H1 (cell line): ENCODE results near the gene DPY19L1. TPM values are rescaled to one million over a fixed set of nuclear protein-coding genes. Genes with fewer than 3 reads are reported as not detected.

Experiments
- CTCF ChIA-PET: fragments of 300-600 bp; sonication (Branson Sonifier 250); formaldehyde crosslinking; loops from one replicate; lab custom pipeline; 2021; ENCODE audit not compliant: partially characterized antibody; lab: Charles Lee
- POLR2A ChIA-PET: fragments of 300-600 bp; sonication (Branson Sonifier 250); formaldehyde crosslinking; loops from one replicate; lab custom pipeline; 2021; ENCODE audit warnings: inconsistent platforms; ENCODE audit not compliant: partially characterized antibody; lab: Charles Lee
- DNase-seq, 2 experiments: peaks; one replicate each; pipeline versions ENCODE4 v3.0.0 to v3.0.0-alpha.2; 2010 to 2022; ENCODE audit warnings: low spot score in 2 of 2, low read depth in 1 of 2, mixed read lengths in 1 of 2
- FAIRE-seq: peaks from 2 replicates; lab custom pipeline; 2011; peaks lifted over from hg19 to GRCh38; lab: Jason Lieb, UNC
- H2AFZ ChIP-seq: 2 replicates; pipeline ENCODE4 v1.8.1; 2012; ENCODE audit warnings: low read length, inconsistent platforms
- H2AK5ac ChIP-seq: 2 replicates; pipeline ENCODE4 v1.6.1; 2013; ENCODE audit warnings: low read depth, low read length
- H2BK120ac ChIP-seq: replicated peaks from 2 replicates; pipeline ENCODE3; 2013; ENCODE audit warnings: low read depth, low read length, inconsistent platforms
- H2BK12ac ChIP-seq: 2 replicates; pipeline ENCODE4 v1.6.1; 2013; ENCODE audit warnings: low read depth, low read length
- H2BK15ac ChIP-seq: 2 replicates; pipeline ENCODE4 v1.6.1; 2013; ENCODE audit warnings: low read length
- H2BK20ac ChIP-seq: 2 replicates; pipeline ENCODE4 v1.6.1; 2013; ENCODE audit warnings: low read length
- H2BK5ac ChIP-seq: 2 replicates; pipeline ENCODE4 v1.6.1; 2013; ENCODE audit warnings: low read depth, low read length
- H3K14ac ChIP-seq: 2 replicates; pipeline ENCODE4 v1.6.1; 2013; ENCODE audit warnings: inconsistent platforms; ENCODE audit not compliant: insufficient read length
- H3K18ac ChIP-seq: 2 replicates; pipeline ENCODE4 v1.6.1; 2013; ENCODE audit warnings: low read length; ENCODE audit errors: extremely low read depth
- H3K23ac ChIP-seq: 2 replicates; pipeline ENCODE4 v1.6.1; 2013; ENCODE audit warnings: inconsistent platforms; ENCODE audit not compliant: insufficient read length
- H3K23me2 ChIP-seq: 2 replicates; pipeline ENCODE4 v1.6.1; 2013; ENCODE audit warnings: low read depth, low read length
- H3K27ac ChIP-seq: 2 replicates; pipeline ENCODE4 v1.6.1; 2011; ENCODE audit warnings: low read depth, low read length, inconsistent platforms
- H3K27me3 ChIP-seq, 4 experiments: replicated peaks in 1 of 4; 1 replicate in 1 of 4; 2 replicates in 3 of 4; pipeline versions ENCODE4 v1.6.1 to v1.8.1; 2011 to 2013; ENCODE audit warnings: low read length in 3 of 4, mild to moderate bottlenecking in 3 of 4, inconsistent platforms in 2 of 4, mixed read lengths in 2 of 4, moderate library complexity in 1 of 4; ENCODE audit not compliant: control insufficient read depth in 3 of 4, insufficient read depth in 3 of 4; ENCODE audit errors: extremely low read depth in 1 of 4
- H3K36me3 ChIP-seq, 4 experiments: 2 replicates each; pipeline versions ENCODE4 v1.6.1 to v1.8.1; 2011 to 2013; ENCODE audit warnings: mild to moderate bottlenecking in 4 of 4, low read length in 3 of 4, moderate library complexity in 2 of 4, control low read depth in 1 of 4, inconsistent platforms in 1 of 4; ENCODE audit not compliant: insufficient read depth in 4 of 4, control insufficient read depth in 2 of 4
- H3K4ac ChIP-seq: replicated peaks from 2 replicates; pipeline ENCODE3; 2013; ENCODE audit warnings: low read length, low read depth, mixed read lengths, inconsistent platforms; ENCODE audit not compliant: insufficient read length
- H3K4me1 ChIP-seq, 4 experiments: replicated peaks in 1 of 4; 1 replicate in 1 of 4; 2 replicates in 3 of 4; pipeline versions ENCODE4 v1.6.1 to v1.8.1; 2011 to 2013; ENCODE audit warnings: low read length in 3 of 4, inconsistent platforms in 2 of 4, mixed read lengths in 1 of 4; ENCODE audit not compliant: insufficient read depth in 4 of 4, control insufficient read depth in 3 of 4
- H3K4me2 ChIP-seq, 2 experiments: 2 replicates each; pipeline versions ENCODE4 v1.6.1 to v1.8.1; 2011 to 2013; ENCODE audit warnings: low read depth in 2 of 2, low read length in 2 of 2, control low read depth in 1 of 2, inconsistent platforms in 1 of 2, mild to moderate bottlenecking in 1 of 2; ENCODE audit not compliant: insufficient read depth in 1 of 2
- H3K4me3 ChIP-seq, 4 experiments: fragments of 200-600, 300-600 bp in 1 of 4; sonication (generic), shearing (Covaris generic), sonication (Bioruptor Twin) in 1 of 4; 2 replicates each; pipeline versions ENCODE4 v1.5.1 to v1.8.1; 2011 to 2016; ENCODE audit warnings: low read length in 4 of 4, low read depth in 3 of 4, control low read depth in 2 of 4, inconsistent platforms in 2 of 4, mild to moderate bottlenecking in 2 of 4, mixed read lengths in 1 of 4, moderate library complexity in 1 of 4; ENCODE audit not compliant: insufficient read depth in 2 of 4; ENCODE audit errors: extremely low read depth in 1 of 4
- H3K56ac ChIP-seq: replicated peaks from 2 replicates; pipeline ENCODE3; 2013; ENCODE audit warnings: low read depth, mild to moderate bottlenecking, mixed read lengths, low read length, inconsistent platforms; ENCODE audit not compliant: insufficient read length
- H3K79me1 ChIP-seq: 2 replicates; pipeline ENCODE4 v1.6.1; 2013; ENCODE audit warnings: low read depth, low read length, control low read depth
- H3K79me2 ChIP-seq, 2 experiments: 2 replicates each; pipeline versions ENCODE4 v1.6.1 to v1.8.1; 2012 to 2013; ENCODE audit warnings: low read length in 2 of 2, mild to moderate bottlenecking in 2 of 2, inconsistent platforms in 1 of 2; ENCODE audit not compliant: insufficient read depth in 2 of 2, control insufficient read depth in 1 of 2
- H3K9ac ChIP-seq, 4 experiments: replicated peaks in 1 of 4; 1 replicate in 1 of 4; 2 replicates in 3 of 4; pipeline versions ENCODE4 v1.6.1 to v1.8.1; 2011 to 2013; ENCODE audit warnings: low read depth in 3 of 4, low read length in 3 of 4, control low read depth in 2 of 4, mild to moderate bottlenecking in 2 of 4, moderate library complexity in 2 of 4, inconsistent platforms in 1 of 4; ENCODE audit errors: extremely low read depth in 1 of 4
- H3K9me3 ChIP-seq, 2 experiments: 2 replicates each; pipeline versions ENCODE4 v1.6.1 to v1.8.1; 2012 to 2013; ENCODE audit warnings: mild to moderate bottlenecking in 2 of 2, moderate library complexity in 2 of 2, control low read depth in 1 of 2, inconsistent platforms in 1 of 2, low read depth in 1 of 2, low read length in 1 of 2, mixed read lengths in 1 of 2; ENCODE audit not compliant: insufficient read depth in 2 of 2
- H4K20me1 ChIP-seq, 2 experiments: replicated peaks in 1 of 2; 2 replicates each; pipeline versions ENCODE3 to v1.8.1; 2011 to 2013; ENCODE audit warnings: inconsistent platforms in 2 of 2, low read length in 2 of 2, mild to moderate bottlenecking in 1 of 2; ENCODE audit not compliant: insufficient read depth in 2 of 2, control insufficient read depth in 1 of 2
- H4K5ac ChIP-seq: 2 replicates; pipeline ENCODE4 v1.6.1; 2013; ENCODE audit warnings: low read length, low read depth, mixed read lengths, inconsistent platforms; ENCODE audit not compliant: insufficient read length
- H4K8ac ChIP-seq: 2 replicates; pipeline ENCODE4 v1.8.0; 2013; ENCODE audit warnings: mild to moderate bottlenecking, moderate library complexity, low read length, inconsistent platforms; ENCODE audit not compliant: insufficient read depth; ENCODE audit errors: extremely low read depth
- H4K91ac ChIP-seq: replicated peaks from 2 replicates; pipeline ENCODE3; 2013; ENCODE audit warnings: low read length, mixed read lengths, inconsistent platforms; ENCODE audit not compliant: insufficient read length
- CBX8 ChIP-seq: fragments of 300-800, 300-1000 bp; sonication (generic); IDR thresholded peaks from 2 replicates; pipeline ENCODE4 v1.7.1; 2016; ENCODE audit warnings: low read depth, low read length, borderline replicate concordance
- JUN ChIP-seq: IDR thresholded peaks from 2 replicates; pipeline ENCODE4 v1.6.1; 2011; ENCODE audit warnings: low read depth, mild to moderate bottlenecking, improper control_type of control experiment, low read length
- JUND ChIP-seq: IDR thresholded peaks from 2 replicates; pipeline ENCODE4 v1.6.1; 2011; ENCODE audit warnings: mild to moderate bottlenecking, improper control_type of control experiment, low read length
- WGBS, 2 experiments: shearing (Covaris generic) in 1 of 2; methylation state at CpG; one replicate each; pipeline versions ENCODE4 v1.1.6 to v1.1.7; 2013 to 2015; ENCODE audit warnings: low lambda C conversion rate in 2 of 2, mixed read lengths in 2 of 2, inconsistent platforms in 1 of 2, low coverage in 1 of 2, missing lambda C conversion rate in 1 of 2; ENCODE audit not compliant: insufficient replicate concordance in 2 of 2, insufficient coverage in 1 of 2, insufficient read length in 1 of 2; ENCODE audit errors: extremely low coverage in 1 of 2, missing lambda C conversion rate in 1 of 2; 5-methylcytosine and 5-hydroxymethylcytosine counted together
- polyA plus RNA-seq, 7 experiments: library from polyadenylated mRNA; depleted of rRNA in 3 of 7; stranded (reverse) in 5 of 7; unstranded in 2 of 7; fragments of >200 nt in 5 of 7; fragments of 200-250 nt in 2 of 7; gene quantifications; 1 replicate in 5 of 7; 2 replicates in 1 of 7; 4 replicates in 1 of 7; pipeline versions ENCODE4 v1.2.1 to v1.2.3, GENCODE V29; 2011 to 2013; ENCODE audit warnings: missing spikeins in 2 of 7, mixed read lengths in 2 of 7
- total RNA-seq: library from RNA; stranded (reverse); fragmentation: NEBNext Ultra II Directional; extraction: Animal tissue kit (Norgen Biotek cat#: 25700); gene quantifications from 2 replicates; pipeline ENCODE4 v1.2.1, GENCODE V29; 2021

The DPY19L1 gene
- total and polyA plus RNA-seq, 2 of the 8 experiments (the other 6 are each of a cell fraction or from before 2014, with no cell fraction given), result 14.1 to 23.3 TPM

GRCh38 chr7:35004531-35005095 lies 32.7 kb downstream of the DPY19L1 start:
- H3K4me3 ChIP-seq, result no peak overlapping the region
- no peak overlapping the region for H2AFZ ChIP-seq
- ChIA-PET POLR2A (no interaction called here), CTCF (interaction anchor here (0.7 kb wide), 1 partner anchor 165 kb away, joined by 3 read pairs; no protein-coding TSS in a partner anchor)
- H3K79me1 ChIP-seq, result no peaks in the 10 kb centered on the region
- H3K27me3 ChIP-seq, result no peaks in the 10 kb centered on the region
- H2BK12ac ChIP-seq, result no peak overlapping the region
- no peak overlapping the region for H2BK15ac ChIP-seq
- no peak overlapping the region for H2AK5ac ChIP-seq
- FAIRE-seq, result no peak
- H3K4me1 ChIP-seq, result peaks cover 0 to 6% (median 1%) of the 10 kb centered on the region in 4 experiments; a peak in 2 of 7 replicates
- H3K79me2 ChIP-seq, result peaks cover 0 to 2% of the 10 kb centered on the region in 2 experiments; a peak in 1 of 4 replicates
- TF ChIP-seq CBX8, result no peak
- no peak for TF ChIP-seq JUN
- peak; percentile 80 for TF ChIP-seq JUND
- no peak overlapping the region for H3K9ac ChIP-seq
- no peak overlapping the region for H3K23ac ChIP-seq
- H3K4me2 ChIP-seq, result no peak overlapping the region
- H3K9me3 ChIP-seq, result no peaks in the 10 kb centered on the region
- H3K56ac ChIP-seq, result no peak overlapping the region
- DNase-seq, result no peak
- no peaks in the 10 kb centered on the region for H4K20me1 ChIP-seq
- WGBS, 2 experiments, result 88% methylated on average over 1 of the region's 1 CpG; no CpG with 5 or more reads in 1 of the 2 experiments
- no peak overlapping the region for H2BK5ac ChIP-seq
- no peak overlapping the region for H3K14ac ChIP-seq
- H3K23me2 ChIP-seq, result no peaks in the 10 kb centered on the region
- H3K18ac ChIP-seq, result no peak overlapping the region
- no peaks in the 10 kb centered on the region for H3K36me3 ChIP-seq
- no peak overlapping the region for H4K91ac ChIP-seq
- H3K4ac ChIP-seq, result no peak overlapping the region
- no peak overlapping the region for H2BK20ac ChIP-seq
- H4K5ac ChIP-seq, result no peak overlapping the region
- no peak overlapping the region for H3K27ac ChIP-seq
- H4K8ac ChIP-seq, result no peak overlapping the region
- H2BK120ac ChIP-seq, result no peak overlapping the region
